Measurements from ENCODE around the gene CLSTN2.
"Not testable (repeated sequence)": the region's sequence is repeated elsewhere in the genome, so short reads cannot be mapped to it uniquely, and the experiment has no call there.

CLSTN2 gene

DNA sequence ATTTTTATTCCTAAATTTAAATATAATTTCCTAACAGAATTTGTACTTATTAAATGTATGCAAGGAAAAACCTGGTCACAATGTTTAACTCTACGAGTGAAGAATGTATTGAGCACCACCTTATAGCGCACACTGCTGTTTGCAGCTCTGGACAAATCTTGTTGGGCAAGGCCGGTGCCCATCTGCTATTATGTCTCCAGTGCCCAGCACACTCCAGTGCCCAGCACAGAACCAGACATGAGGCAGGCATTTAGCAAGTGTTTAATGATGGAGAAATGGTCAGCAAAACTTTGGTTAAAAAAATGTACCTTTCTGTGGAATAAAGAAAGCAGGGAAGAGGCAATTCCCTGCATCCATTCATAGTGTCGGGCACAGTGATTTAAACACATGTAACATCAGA is 488.2 kb downstream of the CLSTN2 start:
- DNase-seq (ENCODE audit: low read depth), result no peak

DNA sequence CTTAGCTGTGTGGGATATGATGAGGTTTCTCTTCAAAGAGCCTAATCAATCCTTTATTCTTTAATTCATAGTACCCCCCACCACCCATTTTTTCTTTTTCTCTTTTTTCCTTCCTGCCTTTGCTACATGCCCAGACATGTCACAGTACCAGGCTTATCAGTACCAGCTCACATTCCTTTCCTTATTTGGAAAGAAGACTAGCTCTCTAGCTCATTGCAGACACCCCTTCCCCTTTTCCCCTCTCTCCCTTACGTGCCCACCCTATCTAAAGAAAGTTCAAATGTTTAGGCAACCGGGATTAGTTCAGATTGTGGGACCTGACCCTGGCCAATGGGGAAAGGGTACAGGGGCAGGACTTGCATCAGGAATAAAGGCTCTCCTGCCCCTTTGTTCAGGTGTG is 488.6 kb downstream of the CLSTN2 start:
- DNase-seq (ENCODE audit: low read depth), result not testable (repeated sequence)

DNA sequence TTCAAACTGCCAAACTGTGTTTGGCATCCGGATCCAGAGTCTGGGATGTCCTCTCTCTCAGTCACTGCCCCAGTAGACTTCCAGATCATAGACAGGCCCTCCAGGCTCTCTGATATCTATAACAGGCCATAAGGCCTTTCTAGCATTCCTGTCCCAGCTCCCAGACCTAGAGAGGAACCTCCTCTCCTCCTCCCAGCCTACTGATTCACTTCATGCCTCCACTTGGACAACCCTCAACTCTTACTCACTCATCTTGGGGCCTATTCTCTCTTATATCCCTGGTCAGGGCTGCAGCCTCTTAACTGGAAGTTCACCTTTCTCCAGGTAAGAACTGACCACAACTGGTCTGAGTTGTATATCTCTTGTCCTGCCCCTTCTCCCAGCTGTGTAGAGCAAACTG is 489.2 kb downstream of the CLSTN2 start:
- DNase-seq (ENCODE audit: low read depth), result no peak

DNA sequence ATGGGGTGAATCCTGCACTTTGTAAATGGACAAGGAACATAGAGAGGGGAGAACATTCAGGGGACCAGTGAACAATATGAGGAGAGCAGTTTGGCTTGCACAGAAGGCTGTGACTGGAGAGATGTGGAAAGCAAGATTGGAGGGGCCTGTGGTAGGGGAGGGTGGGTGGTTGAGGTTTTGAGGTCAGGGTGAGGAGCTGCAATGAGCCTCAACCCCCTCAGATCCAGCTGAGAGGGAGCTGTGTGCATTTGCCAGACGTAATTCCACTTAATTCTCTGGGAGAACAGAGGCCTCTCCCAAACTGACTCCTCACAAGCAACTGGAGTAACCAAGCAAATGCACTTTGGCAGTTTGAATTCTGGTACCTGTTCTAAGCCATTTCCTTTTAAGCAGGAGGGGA is 489.7 kb downstream of the CLSTN2 start:
- no peak for DNase-seq (ENCODE audit: low read depth)

DNA sequence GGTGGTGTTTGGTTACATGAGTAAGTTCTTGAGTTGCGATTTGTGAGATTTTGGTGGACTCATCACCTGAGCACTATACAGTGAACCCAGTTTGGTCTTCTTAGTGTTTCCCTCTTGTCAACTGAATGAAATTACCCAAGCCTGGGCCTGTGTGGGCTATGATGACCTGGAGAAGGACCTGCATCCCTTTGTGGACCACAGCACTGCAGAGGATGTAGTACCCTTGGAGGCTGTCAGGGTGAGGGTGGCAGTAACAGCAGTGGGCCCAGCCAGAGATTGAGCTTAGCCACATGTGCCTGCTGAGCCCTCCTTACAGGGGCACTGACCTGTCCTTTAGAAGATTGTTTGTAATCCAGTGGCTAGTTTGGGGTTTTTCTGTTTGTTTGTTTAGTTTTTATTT is 492.8 kb downstream of the CLSTN2 start:
- no peak for DNase-seq (ENCODE audit: low read depth)

DNA sequence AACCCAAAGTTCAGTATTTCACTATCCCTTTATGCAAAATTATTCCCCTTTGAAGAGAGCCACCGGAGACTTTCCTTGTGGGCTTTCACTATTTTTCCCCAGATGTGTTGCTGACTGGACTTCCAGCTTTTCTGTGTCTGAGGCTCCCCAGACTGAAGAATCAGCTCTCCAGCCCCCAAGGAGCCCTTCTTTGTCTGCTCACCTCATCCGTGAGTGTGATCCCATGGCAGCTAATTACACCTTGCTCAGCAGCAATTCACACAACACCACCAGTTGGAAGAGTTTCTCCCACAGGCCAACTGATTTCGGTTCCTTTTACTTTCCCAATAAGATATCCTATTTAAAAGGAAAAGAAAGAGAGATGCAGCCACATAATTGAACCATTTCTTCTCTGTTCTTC is 493.4 kb downstream of the CLSTN2 start:
- no peak for DNase-seq (ENCODE audit: low read depth)

DNA sequence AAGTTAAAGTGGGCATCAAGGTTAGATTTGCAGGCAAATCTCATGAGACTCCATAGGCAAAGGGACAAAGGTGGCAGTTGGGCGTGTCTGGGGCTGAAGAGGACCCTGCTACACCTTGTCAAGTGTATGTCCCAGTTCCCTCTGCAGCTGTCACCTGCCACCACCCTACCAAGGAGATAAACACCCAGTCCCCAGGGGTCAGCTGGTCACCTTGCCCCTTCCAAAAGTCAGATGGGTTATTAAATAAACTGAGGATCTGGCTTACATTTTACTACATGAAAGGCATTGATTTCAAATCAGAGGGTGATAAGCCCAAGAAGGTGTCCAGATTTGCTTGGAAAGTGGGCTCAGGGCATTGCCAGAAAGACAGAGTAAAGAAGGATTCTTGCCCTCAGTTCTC is 494.8 kb downstream of the CLSTN2 start:
- no peak for DNase-seq (ENCODE audit: low read depth)

DNA sequence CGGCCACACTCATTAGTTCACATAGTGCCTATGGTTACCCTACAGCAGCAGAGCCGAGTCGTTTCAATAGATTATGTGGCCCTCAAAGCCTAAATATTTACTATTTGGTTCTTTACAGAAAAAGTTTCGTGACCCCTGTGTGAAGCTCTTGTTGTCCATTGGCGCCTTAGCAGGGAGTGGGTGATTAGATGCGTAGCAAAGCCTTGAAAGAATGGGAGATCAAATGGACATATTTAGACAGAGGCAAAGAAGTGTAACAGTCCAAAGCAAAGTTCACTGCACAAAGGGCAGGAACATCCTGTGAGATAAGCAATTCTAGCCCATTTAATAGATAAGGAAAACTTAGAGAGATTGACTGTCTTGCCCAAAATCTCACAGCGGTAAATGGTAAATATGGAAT is 495.5 kb downstream of the CLSTN2 start:
- no peak for DNase-seq (ENCODE audit: low read depth)

DNA sequence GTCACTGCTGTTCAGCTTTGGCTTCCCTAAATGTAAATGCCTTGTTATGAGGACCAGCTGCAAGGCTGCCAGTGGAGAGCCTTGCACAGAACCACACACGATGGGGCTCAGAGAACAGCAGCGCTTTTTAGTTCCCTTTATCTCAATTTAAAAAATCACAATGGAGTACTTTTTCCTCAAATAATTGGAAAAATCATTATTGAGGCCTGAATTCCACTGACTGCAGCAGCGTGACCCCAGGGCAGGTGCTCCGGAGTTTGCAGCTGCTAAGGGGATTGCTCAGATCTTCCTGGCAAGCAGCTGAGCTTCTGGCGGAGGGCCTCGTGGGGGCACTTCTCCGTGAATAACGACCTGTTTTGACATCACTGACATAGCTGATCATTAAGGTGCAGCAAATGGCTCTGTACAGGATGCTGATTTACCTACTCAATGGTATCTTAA is 497.3 kb downstream of the CLSTN2 start:
- DNase-seq (ENCODE audit: low read depth), result no peak

DNA sequence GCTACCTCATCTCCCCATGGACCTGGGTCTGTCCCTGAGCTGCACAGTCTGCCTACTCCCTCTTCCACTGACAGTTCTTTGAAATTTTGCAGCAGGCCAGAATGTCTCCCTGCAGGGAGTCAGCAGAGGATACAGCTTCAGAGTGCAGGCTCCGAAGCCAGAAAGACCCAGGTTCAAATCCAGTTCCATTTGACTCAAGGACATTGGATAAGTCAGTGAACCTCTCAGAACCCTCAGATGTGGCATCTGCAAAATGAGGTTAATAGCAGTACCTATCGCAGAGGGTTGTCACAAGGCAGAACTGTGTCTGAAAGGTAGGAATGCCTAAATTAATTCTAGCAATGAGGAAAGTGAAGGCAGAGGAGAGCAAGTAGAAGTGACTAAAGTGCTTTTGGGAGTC is 498.4 kb downstream of the CLSTN2 start:
- DNase-seq (ENCODE audit: low read depth), result no peak

DNA sequence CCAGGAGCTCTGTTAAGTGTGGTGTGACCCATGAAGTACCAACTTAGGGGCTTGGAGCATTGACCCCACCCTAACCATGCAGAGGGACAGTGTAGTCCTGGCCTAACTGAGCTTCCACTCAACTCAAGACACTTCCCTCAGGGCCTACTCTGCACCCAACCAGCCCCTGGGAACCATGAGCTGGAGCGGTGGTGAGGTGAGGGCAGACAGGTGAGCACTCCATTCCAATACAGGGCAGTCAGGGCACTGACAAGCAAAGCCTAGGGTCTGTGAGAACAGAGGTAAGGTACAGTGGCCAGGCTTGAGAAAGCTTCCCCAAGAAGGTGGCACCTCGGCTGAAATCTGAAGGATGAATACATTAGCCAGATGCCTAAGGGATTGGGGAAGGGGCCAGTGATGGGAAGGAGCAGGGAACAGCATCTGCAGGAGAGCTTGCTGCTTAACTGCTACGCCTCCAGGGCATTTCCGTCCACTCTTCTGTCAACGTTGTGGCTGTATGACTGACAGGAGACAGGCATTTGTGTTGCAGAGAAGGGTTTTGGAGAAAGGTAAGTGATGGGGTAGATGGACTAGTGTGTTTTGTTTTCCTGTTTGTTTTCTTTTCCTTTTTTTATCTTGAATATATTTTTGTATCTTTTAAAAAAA is 499.4 kb downstream of the CLSTN2 start:
- no peak for DNase-seq (ENCODE audit: low read depth)

DNA sequence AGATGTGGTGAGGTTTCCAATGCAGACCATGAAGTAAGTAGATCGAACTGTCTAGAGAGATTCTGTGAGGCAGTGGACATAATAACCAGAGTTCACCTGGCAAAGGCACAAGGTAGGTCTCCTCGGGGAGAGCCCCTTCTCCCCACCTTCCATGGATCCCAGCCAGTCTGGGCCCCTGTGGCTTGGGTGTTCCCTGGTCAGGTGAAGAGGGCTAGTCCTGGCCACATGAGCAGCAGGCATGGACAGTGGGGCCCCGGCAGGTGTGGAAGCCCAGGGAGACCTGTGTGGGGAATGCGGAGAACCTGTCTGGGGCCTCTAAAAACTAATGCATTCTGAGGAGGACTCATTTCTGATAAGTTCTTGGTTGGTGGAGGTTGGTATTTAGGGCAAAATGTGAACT is 501.4 kb downstream of the CLSTN2 start:
- no peak for DNase-seq (ENCODE audit: low read depth)

DNA sequence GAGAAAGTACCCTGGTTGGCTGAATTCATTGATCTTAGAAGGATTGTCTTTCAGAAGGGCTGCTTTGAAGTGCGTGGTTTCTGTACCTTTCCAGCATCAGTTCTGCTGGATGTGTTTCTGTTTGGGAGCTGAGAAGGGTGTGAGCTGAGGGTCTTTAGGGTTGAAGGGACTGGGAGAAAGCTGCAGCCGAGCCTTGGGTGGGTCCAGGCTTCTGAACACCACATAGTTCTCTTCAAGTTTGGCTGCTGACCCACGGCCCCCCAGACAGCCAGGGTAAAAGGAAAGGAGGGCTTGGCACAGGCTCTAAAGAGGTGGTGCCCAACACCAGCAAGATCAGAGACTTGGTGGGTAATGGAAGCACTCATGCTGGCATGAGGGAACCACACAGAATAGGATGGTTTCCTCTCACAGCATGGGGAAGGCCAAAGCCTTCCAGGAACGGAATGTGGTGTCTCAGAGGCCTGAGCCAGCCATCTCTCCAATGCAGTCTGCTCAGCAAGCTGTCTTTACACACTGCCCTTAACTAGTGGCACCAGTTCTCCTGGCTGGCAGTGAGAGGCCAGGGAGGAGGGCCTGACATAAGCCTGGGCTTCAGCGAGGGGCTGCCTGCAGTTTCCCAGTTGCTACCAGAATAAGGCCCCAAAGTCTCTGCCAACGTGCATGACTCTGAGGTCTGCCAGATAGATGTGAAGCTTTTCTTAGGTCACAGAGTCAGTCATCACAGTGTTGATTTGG is 503.9 kb downstream of the CLSTN2 start:
- no peak for DNase-seq (ENCODE audit: low read depth)

DNA sequence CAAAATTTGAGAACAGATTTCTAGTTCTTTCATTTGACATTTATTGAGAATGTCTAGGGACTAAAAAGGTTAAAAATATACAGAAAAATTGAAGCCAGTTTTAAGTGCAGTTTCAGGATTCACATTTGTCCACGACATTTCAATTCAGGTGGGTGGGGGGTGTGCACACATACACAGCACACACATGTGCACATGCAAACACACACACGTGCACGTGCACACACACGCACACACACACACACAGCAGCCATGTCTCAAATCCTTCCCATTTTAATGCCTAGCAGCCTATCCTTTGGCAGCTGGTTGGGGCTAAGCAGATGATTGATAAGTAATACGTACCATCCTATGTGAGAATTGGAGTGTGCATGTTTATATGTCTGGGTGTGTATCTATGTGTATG is 504.5 kb downstream of the CLSTN2 start:
- no peak for DNase-seq (ENCODE audit: low read depth)

DNA sequence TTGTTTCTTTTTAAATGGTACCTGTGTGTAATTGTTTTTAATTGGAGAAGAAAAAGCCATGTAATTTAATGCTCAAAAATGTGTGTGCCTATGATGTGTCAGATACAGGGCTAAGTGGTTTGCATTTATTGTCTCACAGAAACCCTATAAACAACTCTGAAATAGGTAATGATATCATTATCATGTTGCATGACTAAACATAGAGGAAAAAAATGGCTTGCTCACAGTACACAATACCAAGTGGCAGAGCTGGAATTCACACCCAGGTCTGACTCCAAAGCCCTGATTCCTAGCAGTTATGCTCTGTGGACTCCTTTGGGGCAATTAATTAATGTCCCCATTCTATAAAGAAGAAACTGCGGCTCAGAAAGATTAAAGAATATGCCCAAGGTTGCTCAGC is 505.5 kb downstream of the CLSTN2 start:
- no peak for DNase-seq (ENCODE audit: low read depth)

DNA sequence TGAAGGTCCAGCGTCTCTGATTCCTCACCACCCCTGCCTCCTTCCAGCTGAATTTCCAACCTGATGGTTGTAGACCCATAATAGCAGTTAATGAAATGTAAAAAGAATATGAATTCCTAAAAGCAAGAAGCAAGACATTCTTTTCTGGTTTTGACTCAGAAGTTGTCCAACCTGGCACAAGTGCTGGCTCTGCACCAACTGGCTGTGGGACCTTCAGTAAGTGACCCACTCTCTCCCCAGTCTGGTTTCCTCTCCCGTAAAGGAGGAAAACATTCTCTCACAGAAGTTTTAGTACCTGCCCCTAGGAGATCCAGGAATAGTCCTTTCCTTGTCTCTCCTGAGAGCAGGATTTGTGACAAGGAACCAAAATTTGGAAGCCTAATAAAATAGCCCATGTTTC is 506.0 kb downstream of the CLSTN2 start:
- DNase-seq (ENCODE audit: low read depth), result peak; percentile 71

DNA sequence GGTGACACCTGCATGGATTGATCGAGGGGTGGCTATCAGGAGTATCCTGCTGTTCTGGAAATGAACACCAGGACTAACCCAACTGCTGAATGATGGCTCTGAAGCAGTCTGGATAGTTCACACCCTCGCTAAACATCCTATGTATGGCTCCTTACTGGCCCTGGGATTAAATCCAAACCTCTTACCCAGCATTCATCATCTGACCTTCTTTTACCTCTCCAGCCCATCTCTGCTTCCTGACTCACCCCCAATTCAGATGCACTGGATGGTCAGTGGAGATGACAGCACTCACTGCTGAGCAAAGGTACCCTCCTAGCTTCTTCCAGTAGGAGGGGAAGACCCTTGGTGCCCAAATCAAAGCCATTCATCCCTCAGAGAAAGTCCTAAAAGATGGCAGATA is 507.6 kb downstream of the CLSTN2 start:
- DNase-seq (ENCODE audit: low read depth), result no peak

DNA sequence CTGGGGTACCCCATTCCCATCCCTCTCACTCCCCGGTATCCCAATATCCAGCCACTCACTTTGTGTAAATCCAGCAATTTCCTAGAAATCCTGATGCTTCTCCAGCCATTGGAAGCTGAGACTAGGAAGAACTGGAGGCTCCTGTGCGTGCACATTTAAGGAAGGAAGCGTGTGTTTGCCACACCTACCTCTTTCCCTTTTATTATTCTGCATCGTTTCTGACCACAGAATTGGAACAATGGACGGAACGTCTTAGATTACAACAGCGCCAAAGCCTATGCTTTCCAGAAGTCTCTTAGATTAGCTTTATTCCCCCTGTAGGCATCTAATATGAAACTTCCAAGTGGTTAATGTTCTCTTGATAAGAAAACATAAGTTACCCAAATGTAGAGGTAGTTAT is 508.1 kb downstream of the CLSTN2 start:
- no peak for DNase-seq (ENCODE audit: low read depth)

DNA sequence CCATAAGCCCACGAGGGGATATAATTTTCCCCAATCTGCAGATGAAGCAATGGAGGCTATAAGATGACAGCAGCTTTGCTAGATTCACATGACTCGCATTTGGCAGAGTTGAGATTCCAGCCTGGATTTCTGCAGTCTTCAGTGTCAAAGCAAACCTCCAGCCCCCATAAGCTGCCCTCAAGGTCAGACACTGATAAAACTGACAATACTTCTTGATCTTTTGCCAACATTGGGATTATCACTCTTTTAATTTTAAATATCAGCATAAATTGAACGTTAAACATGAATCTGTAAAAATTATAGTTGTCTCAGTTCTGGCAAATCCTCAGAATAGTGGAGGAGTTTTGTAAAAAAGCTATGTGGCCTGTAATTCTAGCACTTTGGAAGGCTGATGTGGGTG is 508.8 kb downstream of the CLSTN2 start:
- no peak for DNase-seq (ENCODE audit: low read depth)

DNA sequence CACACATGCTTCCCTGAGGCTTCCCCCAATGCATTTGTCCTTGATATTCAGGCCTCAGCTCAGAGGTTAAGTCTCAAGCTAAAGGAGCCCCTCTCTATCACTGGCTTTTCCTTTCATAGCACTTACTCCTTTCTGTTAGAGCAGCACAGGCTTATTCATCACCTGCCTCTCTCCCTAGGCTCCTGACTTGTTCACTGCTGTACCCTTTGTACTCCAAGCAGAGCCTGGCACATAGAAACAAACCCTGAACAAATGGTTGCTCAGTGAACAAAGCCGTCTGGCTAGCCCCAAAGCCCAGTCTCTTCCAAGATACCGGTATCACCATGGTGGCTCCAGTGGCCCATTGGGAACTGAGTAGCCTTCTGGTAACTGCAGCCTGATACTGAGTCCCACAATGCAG is 511.7 kb downstream of the CLSTN2 start:
- DNase-seq (ENCODE audit: low read depth), result no peak

DNA sequence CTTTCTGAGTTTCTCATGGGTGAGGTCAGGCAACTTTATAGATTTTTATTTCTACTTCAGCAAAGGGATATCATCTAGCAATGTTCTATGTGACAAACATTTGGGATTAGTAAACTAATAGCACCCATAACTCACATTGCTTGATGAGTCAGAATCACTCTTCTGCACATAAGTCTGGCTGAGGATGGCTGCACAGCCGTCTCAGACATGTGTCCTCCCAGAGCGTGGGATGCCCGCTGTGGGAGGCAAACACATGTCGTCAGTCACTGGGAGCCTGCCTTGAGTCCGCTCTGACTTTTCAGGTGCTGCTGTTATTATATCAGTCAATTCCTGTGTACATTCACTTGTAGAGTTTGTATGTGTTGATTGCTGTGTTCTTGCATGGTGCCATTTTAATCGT is 512.2 kb downstream of the CLSTN2 start:
- DNase-seq (ENCODE audit: low read depth), result no peak

DNA sequence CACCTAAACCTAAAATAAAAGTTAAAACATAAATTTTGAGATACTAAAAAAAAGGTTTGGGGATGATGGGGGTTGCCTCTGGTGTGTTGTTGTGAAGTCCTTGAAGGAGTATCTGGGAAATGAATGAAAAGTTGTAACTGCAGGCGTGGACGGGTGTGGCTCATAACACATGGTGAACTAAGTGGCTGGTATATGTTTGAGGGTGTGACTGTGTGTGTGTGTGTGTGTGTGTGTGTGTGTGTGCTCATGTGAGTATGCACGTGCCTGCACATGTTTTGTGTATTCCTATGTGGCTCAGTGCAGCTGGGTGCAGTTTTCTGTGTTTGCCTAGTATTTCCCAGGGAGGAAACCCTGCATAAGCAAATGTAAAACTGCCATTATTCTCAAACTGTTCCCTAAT is 513.0 kb downstream of the CLSTN2 start:
- DNase-seq (ENCODE audit: low read depth), result no peak

DNA sequence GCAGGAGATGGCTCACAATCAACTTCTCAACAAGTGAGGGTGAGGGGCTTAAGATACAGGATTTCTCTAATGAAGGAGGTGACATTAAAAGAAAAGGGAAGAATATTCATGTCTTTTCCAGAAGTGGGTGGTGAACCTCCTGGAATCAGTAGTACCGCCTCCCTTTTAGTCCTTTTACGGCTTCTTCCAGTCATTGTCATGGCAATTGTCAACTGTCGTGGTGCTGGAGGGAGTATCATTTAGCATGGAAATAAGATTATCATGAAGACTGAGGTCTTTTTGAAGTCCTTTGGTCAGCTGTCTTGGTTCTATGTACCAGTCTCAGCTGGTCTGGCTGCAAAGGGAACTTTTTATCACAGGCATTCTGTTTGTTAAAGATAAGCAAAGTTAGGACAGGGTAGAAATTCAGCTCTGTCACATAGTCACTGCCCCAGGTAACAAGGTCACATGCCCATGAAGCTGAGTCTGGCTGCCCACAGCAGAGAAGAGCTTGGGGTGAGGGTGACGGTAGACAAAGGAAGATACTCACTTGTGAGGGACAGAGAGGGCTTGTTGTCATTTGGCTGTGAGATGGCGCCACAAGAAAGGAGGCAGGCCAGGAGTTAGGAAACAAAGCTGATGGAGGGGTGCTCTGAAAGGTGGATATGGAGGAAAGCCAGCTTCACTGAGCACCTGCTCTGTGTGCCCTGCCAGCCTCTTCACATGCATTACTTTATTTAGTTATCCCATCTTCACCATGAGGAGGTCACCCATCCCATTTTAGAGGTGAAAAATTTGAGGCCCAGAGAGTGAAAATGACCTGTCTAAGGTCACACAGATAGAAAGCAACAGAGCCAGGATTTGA is 514.6 kb downstream of the CLSTN2 start:
- DNase-seq (ENCODE audit: low read depth), result no peak

Data from stromal cell of bone marrow (primary cell).